NB4 (cell line): ENCODE results near the gene SPATA3.

Experiments used
- CTCF ChIP-seq: IDR thresholded peaks from one replicate; pipeline ENCODE4 v1.5.1; 2012; ENCODE audit warnings: low read depth, low read length
- MAX ChIP-seq: IDR thresholded peaks from 2 replicates; pipeline ENCODE4 v1.6.1; 2011; ENCODE audit warnings: low read depth, low read length
- POLR2A ChIP-seq: IDR thresholded peaks from 2 replicates; pipeline ENCODE4 v1.6.1; 2011; ENCODE audit warnings: mild to moderate bottlenecking; ENCODE audit not compliant: insufficient read length; ENCODE audit errors: extremely low read depth

- TF ChIP-seq CTCF (peak; percentile 96), POLR2A (peak; percentile 36), MAX (peak; percentile 21; the same call in 1 of the 2 replicates)
Measured at GRCh38 chr2:231056453-231057416, 60.8 kb downstream of the SPATA3 start, which contains the start of gene PSMD1.
